ENCODE data around the gene CA12. TPM values are rescaled to one million over a fixed set of nuclear protein-coding genes. Genes with fewer than 3 reads are reported as not detected.

CA12 gene
- total and polyA plus RNA-seq, 9 of the 15 experiments (the other 6 are each of a cell fraction or from before 2014, with no cell fraction given): 0.01 to 0.78 (median 0.15) TPM; not detected in 1

DNA sequence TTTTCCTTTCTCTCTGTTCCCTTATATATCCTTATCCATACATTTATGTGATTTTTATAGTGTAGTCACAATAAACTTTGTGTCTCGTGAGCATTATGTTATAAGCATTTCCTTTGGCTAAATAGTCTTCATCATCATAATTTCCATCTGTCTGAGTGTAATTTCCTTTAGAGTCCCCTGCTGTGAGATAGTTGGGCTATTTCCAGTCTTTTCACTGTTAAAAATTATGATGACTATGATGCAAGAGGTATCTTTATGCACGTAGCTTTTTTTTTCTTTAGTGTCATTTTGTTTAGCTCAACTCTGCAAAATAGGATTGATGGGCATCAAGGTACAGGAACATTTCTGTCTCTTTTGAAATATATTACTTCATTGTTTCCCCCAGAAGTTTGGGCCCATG lies 26.9 kb upstream of the CA12 start:
- ATAC-seq (no peak), DNase-seq (ENCODE audit: extremely low read depth in 1 of 4, low spot score in 3 of 4) (no peak), FAIRE-seq (no peak)
- Histone ChIP-seq H3K27ac (ENCODE audit: extremely low read depth, low read depth, low read length) (no peak overlapping the region), H3K4me3 (no peak overlapping the region), H3K4me1 (replicated peaks in 1 of 2; ENCODE audit: control insufficient read depth in 2 of 2, insufficient read depth in 2 of 2, low read length in 2 of 2) (no peaks in the 10 kb centered on the region; a peak in 1 of 5 replicates), H3K79me2 (ENCODE audit: control insufficient read depth, insufficient read depth, low read length) (no peaks in the 10 kb centered on the region), H4K20me1 (replicated peaks; ENCODE audit: control insufficient read depth, insufficient read depth, low read length) (no peaks in the 10 kb centered on the region), H3K36me3 (ENCODE audit: control insufficient read depth, insufficient read depth, low read length) (no peaks in the 10 kb centered on the region), H3K27me3 (ENCODE audit: control insufficient read depth in 2 of 2, insufficient read depth in 2 of 2, low read length in 2 of 2) (peaks cover 0 to 4% of the 10 kb centered on the region in 2 experiments; a peak in 1 of 5 replicates), H3K9me1 (ENCODE audit: control insufficient read depth, insufficient read depth, low read length) (no peaks in the 10 kb centered on the region), H3K4me2 (ENCODE audit: insufficient read depth, low read length) (no peak overlapping the region), H3K9me3 (replicated peaks; ENCODE audit: control insufficient read depth, insufficient read depth, low read depth, low read length) (no peaks in the 10 kb centered on the region), H3K9ac (ENCODE audit: insufficient read depth in 1 of 2, low read depth in 2 of 2, low read length in 2 of 2) (no peak overlapping the region), H2AFZ (ENCODE audit: low read depth, low read length) (no peak overlapping the region)
- WGBS (ENCODE audit: insufficient coverage, low coverage, missing lambda C conversion rate): 31% methylated on average over 2 of the region's 2 CpGs
- CTCF ChIA-PET (ENCODE audit: low intra/inter-chr PET ratio): no interaction called here
- POLR2A ChIA-PET: interaction anchor here (0.8 kb wide), 1 partner anchor 12 kb away, joined by 4 read pairs; no protein-coding TSS in a partner anchor
- no TSS peak for BruUV-seq (replicated peaks)
- intact Hi-C loops (cut with micrococcal nuclease): loop anchor here (5.0 to 10.0 kb wide), 2 partner anchors 244 to 361 kb away; no protein-coding TSS in a partner anchor
- TF ChIP-seq PURB (CRISPR knock-in tag; IDR thresholded peaks at IDR 0.05; ENCODE audit: low read depth) (no peak), ZNF316 (IDR thresholded peaks at IDR 0.05) (peak; percentile 47)
- TF ChIP-seq, protein P1, sequence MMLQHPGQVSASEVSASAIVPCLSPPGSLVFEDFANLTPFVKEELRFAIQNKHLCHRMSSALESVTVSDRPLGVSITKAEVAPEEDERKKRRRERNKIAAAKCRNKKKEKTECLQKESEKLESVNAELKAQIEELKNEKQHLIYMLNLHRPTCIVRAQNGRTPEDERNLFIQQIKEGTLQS (IDR thresholded peaks at IDR 0.05): 0 out of 2 replicates have a peak, but pooled peaks have one; percentile 28
- TF ChIP-seq, protein P1 (CRISPR knock-in tag; conservative IDR thresholded peaks at IDR 0.05): no peak
- in situ Hi-C loops (cut with MboI): loop anchor here (25.0 kb wide), 1 partner anchor 571 kb away; no protein-coding TSS in a partner anchor

DNA sequence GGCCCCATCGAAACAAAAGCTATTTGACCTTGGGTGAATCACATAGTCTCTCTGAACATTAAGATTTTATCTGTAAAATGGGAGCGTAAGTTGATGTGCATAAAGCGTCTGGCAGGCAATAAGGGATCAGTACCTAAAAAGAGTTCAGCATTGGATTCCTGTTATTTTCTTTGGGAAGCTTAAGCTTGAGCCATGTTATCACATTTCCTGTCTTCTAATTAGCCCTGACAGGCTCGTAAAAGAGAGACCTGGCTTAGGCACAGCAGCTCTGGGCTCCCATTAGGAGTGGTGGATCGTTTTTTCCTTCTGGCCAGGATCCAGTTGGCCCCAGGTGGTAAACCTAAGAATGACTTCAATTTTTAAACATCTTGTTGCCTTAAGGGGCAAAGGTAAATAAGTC lies 26.0 kb upstream of the CA12 start:
- BruUV-seq (replicated peaks): no TSS peak
- no peaks in the 10 kb centered on the region for H4K20me1 ChIP-seq (replicated peaks; ENCODE audit: control insufficient read depth, insufficient read depth, low read length)
- 18% methylated on average over 5 of the region's 5 CpGs for WGBS (ENCODE audit: insufficient coverage, low coverage, missing lambda C conversion rate)
- DNase-seq (ENCODE audit: extremely low read depth in 1 of 4, low spot score in 3 of 4) (no peak), FAIRE-seq (no peak), ATAC-seq (no peak)
- no peaks in the 10 kb centered on the region for H3K27me3 ChIP-seq (ENCODE audit: control insufficient read depth in 2 of 2, insufficient read depth in 2 of 2, low read length in 2 of 2)
- CTCF ChIA-PET (ENCODE audit: low intra/inter-chr PET ratio): interaction anchor here (1.1 kb wide), 1 partner anchor 119 kb away, joined by 4 read pairs; no protein-coding TSS in a partner anchor
- intact Hi-C loops (cut with micrococcal nuclease) (loop anchor here (5.0 to 10.0 kb wide), 2 partner anchors 243 to 360 kb away; no protein-coding TSS in a partner anchor), in situ Hi-C loops (cut with MboI) (loop anchor here (25.0 kb wide), 1 partner anchor 570 kb away; no protein-coding TSS in a partner anchor)
- no peak overlapping the region for H3K27ac ChIP-seq (ENCODE audit: extremely low read depth, low read depth, low read length)
- POLR2A ChIA-PET: interaction anchor here (0.6 to 0.8 kb wide), 2 partner anchors 99 to 115 kb away, joined by 3 read pairs; no protein-coding TSS in a partner anchor
- H3K36me3 ChIP-seq (ENCODE audit: control insufficient read depth, insufficient read depth, low read length): no peaks in the 10 kb centered on the region
- no peaks in the 10 kb centered on the region for H3K9me3 ChIP-seq (replicated peaks; ENCODE audit: control insufficient read depth, insufficient read depth, low read depth, low read length)
- H3K4me2 ChIP-seq (ENCODE audit: insufficient read depth, low read length): no peak overlapping the region
- H3K4me3 ChIP-seq: no peak overlapping the region
- no peaks in the 10 kb centered on the region for H3K79me2 ChIP-seq (ENCODE audit: control insufficient read depth, insufficient read depth, low read length)
- H3K9me1 ChIP-seq (ENCODE audit: control insufficient read depth, insufficient read depth, low read length): no peaks in the 10 kb centered on the region
- no peak overlapping the region for H3K9ac ChIP-seq (ENCODE audit: insufficient read depth in 1 of 2, low read depth in 2 of 2, low read length in 2 of 2)
- H2AFZ ChIP-seq (ENCODE audit: low read depth, low read length): no peak overlapping the region
- TF ChIP-seq LCOR (CRISPR knock-in tag; IDR thresholded peaks at IDR 0.05): no peak
- TF ChIP-seq BRF1 (IDR thresholded peaks at IDR 0.05; ENCODE audit: borderline replicate concordance, extremely low read depth, insufficient read length): no peak
- peak; percentile 8; the same call in 1 of the 2 replicates for TF ChIP-seq NFIC (IDR thresholded peaks at IDR 0.05)
- no peak for TF ChIP-seq PRMT5 (CRISPR knock-in tag; IDR thresholded peaks at IDR 0.05)
- TF ChIP-seq ESRRA (IDR thresholded peaks at IDR 0.05; ENCODE audit: borderline replicate concordance, low read depth): 0 out of 2 replicates have a peak, but pooled peaks have one; percentile 43
- no peaks in the 10 kb centered on the region for H3K4me1 ChIP-seq (replicated peaks in 1 of 2; ENCODE audit: control insufficient read depth in 2 of 2, insufficient read depth in 2 of 2, low read length in 2 of 2)
